ENCODE data around the gene AQP1. TPM values are rescaled to one million over a fixed set of nuclear protein-coding genes. Genes with fewer than 3 reads are reported as not detected.

AQP1 gene
- total and polyA plus RNA-seq, 10 of the 15 experiments (the other 5 are each of a cell fraction or from before 2014, with no cell fraction given) = 0.03 to 0.64 TPM; not detected in 8

DNA sequence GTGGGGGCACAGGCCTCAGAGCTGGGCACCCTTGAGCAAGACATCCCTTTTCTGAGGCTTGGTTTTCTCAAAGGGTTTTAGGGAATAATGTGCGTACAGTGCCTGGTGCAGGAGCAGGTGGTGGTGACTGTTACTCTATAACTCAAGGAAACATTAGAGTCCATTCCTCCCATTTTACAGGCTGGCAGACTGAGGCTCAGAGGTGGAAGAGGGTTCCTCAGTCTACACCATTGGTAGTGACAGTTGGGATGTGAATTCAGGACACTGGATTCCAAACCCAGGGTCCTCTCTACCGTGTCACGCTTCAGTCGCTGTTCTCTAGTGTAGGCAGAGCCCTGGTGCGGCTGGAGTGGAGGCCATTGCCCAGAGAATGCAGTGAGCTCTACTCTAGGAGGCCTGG lies 40.0 kb upstream of the AQP1 start:
- Histone ChIP-seq H2AFZ (ENCODE audit: control insufficient read depth, low read depth, low read length) (no peak overlapping the region), H3K4me1 (ENCODE audit: control insufficient read depth, insufficient read depth, low read length) (no peaks in the 10 kb centered on the region), H3K36me3 (ENCODE audit: control insufficient read depth in 2 of 2, insufficient read depth in 2 of 2, low read length in 1 of 2) (no peaks in the 10 kb centered on the region), H3K9ac (ENCODE audit: control insufficient read depth, insufficient read depth, low read length) (no peak overlapping the region), H4K20me1 (ENCODE audit: control insufficient read depth, insufficient read depth) (no peaks in the 10 kb centered on the region), H3K9me3 (replicated peaks; ENCODE audit: control insufficient read depth, insufficient read depth, low read length) (no peaks in the 10 kb centered on the region), H3K27me3 (replicated peaks in 1 of 2; ENCODE audit: control insufficient read depth in 2 of 2, insufficient read depth in 2 of 2, low read length in 1 of 2) (no peaks in the 10 kb centered on the region), H3K4me2 (ENCODE audit: control insufficient read depth, insufficient read depth) (no peak overlapping the region), H3K4me3 (no peak overlapping the region), H3K79me2 (ENCODE audit: control insufficient read depth, insufficient read depth, low read length) (no peaks in the 10 kb centered on the region), H3K27ac (ENCODE audit: control insufficient read depth, insufficient read depth) (no peak overlapping the region)
- no TSS peak for BruUV-seq (replicated peaks)
- RAD21 ChIA-PET (ENCODE audit: unreplicated experiment) = no interaction called here
- FAIRE-seq (no peak), DNase-seq (ENCODE audit: low read depth, low spot score) (no peak), ATAC-seq (no peak)
- in situ Hi-C loops (cut with MboI) = no loop called here
- TF ChIP-seq, protein P1, sequence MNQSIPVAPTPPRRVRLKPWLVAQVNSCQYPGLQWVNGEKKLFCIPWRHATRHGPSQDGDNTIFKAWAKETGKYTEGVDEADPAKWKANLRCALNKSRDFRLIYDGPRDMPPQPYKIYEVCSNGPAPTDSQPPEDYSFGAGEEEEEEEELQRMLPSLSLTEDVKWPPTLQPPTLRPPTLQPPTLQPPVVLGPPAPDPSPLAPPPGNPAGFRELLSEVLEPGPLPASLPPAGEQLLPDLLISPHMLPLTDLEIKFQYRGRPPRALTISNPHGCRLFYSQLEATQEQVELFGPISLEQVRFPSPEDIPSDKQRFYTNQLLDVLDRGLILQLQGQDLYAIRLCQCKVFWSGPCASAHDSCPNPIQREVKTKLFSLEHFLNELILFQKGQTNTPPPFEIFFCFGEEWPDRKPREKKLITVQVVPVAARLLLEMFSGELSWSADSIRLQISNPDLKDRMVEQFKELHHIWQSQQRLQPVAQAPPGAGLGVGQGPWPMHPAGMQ (IDR thresholded peaks at IDR 0.05; ENCODE audit: borderline replicate concordance) = no peak
- TF ChIP-seq ASH2L (IDR thresholded peaks at IDR 0.05; ENCODE audit: borderline replicate concordance, low read depth) (no peak), MYC (IDR thresholded peaks at IDR 0.05; ENCODE audit: insufficient read depth, insufficient read length, insufficient replicate concordance, low read length, severe bottlenecking) (no peak), MTA3 (IDR thresholded peaks at IDR 0.05; ENCODE audit: borderline replicate concordance, low read length) (no peak), SUPT20H (IDR thresholded peaks at IDR 0.05; ENCODE audit: borderline replicate concordance, control insufficient read depth, low read depth, low read length) (no peak), YY1 (IDR thresholded peaks at IDR 0.05; ENCODE audit: low read depth, low read length) (no peak), ZBTB11 (CRISPR knock-in tag; IDR thresholded peaks at IDR 0.05) (no peak), SIX5 (IDR thresholded peaks at IDR 0.05; ENCODE audit: low read depth, low read length, severe bottlenecking) (no peak)
- POLR2A ChIA-PET = no interaction called here
- SMC1A ChIA-PET (ENCODE audit: uncharacterized antibody, unreplicated experiment) = no interaction called here
- CTCF ChIA-PET = no interaction called here
- intact Hi-C loops (cut with micrococcal nuclease; ENCODE audit: unreplicated experiment) = no loop called here
- 64% methylated on average over 5 of the region's 5 CpGs for WGBS (ENCODE audit: insufficient coverage, insufficient replicate concordance, low lambda C conversion rate, missing lambda C conversion rate)
